EL (cell line): Measurements from ENCODE around the gene ADCY2.

ENCODE experiments used
- DNase-seq: peaks from one replicate; pipeline ENCODE4 v3.0.0-alpha.2; 2016

Gene ADCY2

GRCh38 chr5:7877851-7878250 lies 481.9 kb downstream of the ADCY2 start:
- DNase-seq, result no peak

- peak; percentile 30 for DNase-seq
Observed at GRCh38 chr5:7878381-7878873, 482.5 kb downstream of the ADCY2 start.
